Trophoblast cell (in vitro differentiated cells and primary cell): ENCODE results near the gene NTM.

Source experiments
- DNase-seq, 2 donors: peaks; one replicate each; pipeline ENCODE4 v3.0.0-alpha.2; 2016
- H2AFZ ChIP-seq: 2 replicates; pipeline ENCODE4 v1.6.1; 2013; ENCODE audit warnings: low read length, moderate library complexity, mild to moderate bottlenecking; ENCODE audit not compliant: insufficient read depth, poor library complexity
- H2AK5ac ChIP-seq: 2 replicates; pipeline ENCODE4 v1.6.1; 2013; ENCODE audit warnings: mild to moderate bottlenecking, low read length
- H2BK120ac ChIP-seq: 2 replicates; pipeline ENCODE4 v1.6.1; 2013; ENCODE audit warnings: low read length, mild to moderate bottlenecking, moderate library complexity; ENCODE audit not compliant: insufficient read depth, poor library complexity
- H2BK12ac ChIP-seq: 2 replicates; pipeline ENCODE4 v1.6.1; 2013; ENCODE audit warnings: mild to moderate bottlenecking, low read length, moderate library complexity
- H2BK5ac ChIP-seq: 2 replicates; pipeline ENCODE4 v1.6.1; 2013; ENCODE audit warnings: low read length, low read depth, moderate library complexity, mild to moderate bottlenecking; ENCODE audit not compliant: poor library complexity
- H3K14ac ChIP-seq: 2 replicates; pipeline ENCODE4 v1.6.1; 2013; ENCODE audit warnings: mild to moderate bottlenecking, low read length
- H3K18ac ChIP-seq: 2 replicates; pipeline ENCODE4 v1.6.1; 2013; ENCODE audit warnings: mild to moderate bottlenecking, low read length
- H3K23ac ChIP-seq: 2 replicates; pipeline ENCODE4 v1.6.1; 2013; ENCODE audit warnings: low read length
- H3K27ac ChIP-seq: 2 replicates; pipeline ENCODE4 v1.5.1; 2013; ENCODE audit warnings: low read depth, mild to moderate bottlenecking, inconsistent platforms, low read length, moderate library complexity
- H3K27me3 ChIP-seq: 2 replicates; pipeline ENCODE4 v1.6.1; 2013; ENCODE audit warnings: inconsistent platforms, mild to moderate bottlenecking, low read length, moderate library complexity; ENCODE audit not compliant: insufficient read depth
- H3K36me3 ChIP-seq, 2 experiments: 1 replicate in 1 of 2; 2 replicates in 1 of 2; pipeline ENCODE4 v1.6.1; 2013; ENCODE audit warnings: low read length in 2 of 2, mild to moderate bottlenecking in 2 of 2, moderate library complexity in 1 of 2; ENCODE audit not compliant: insufficient read depth in 2 of 2, control insufficient read depth in 1 of 2
- H3K4ac ChIP-seq: 2 replicates; pipeline ENCODE4 v1.6.1; 2013; ENCODE audit warnings: low read depth, mild to moderate bottlenecking, low read length, moderate library complexity
- H3K4me1 ChIP-seq, 2 experiments: 1 replicate in 1 of 2; 2 replicates in 1 of 2; pipeline ENCODE4 v1.6.1; 2013; ENCODE audit warnings: low read length in 2 of 2, mild to moderate bottlenecking in 2 of 2, moderate library complexity in 1 of 2; ENCODE audit not compliant: insufficient read depth in 2 of 2, control insufficient read depth in 1 of 2
- H3K4me2 ChIP-seq: 2 replicates; pipeline ENCODE4 v1.6.1; 2013; ENCODE audit warnings: inconsistent platforms, mild to moderate bottlenecking, low read length, moderate library complexity
- H3K4me3 ChIP-seq: 2 replicates; pipeline ENCODE4 v1.5.1; 2013; ENCODE audit warnings: mild to moderate bottlenecking, low read depth, low read length, inconsistent platforms
- H3K79me1 ChIP-seq: one replicate; pipeline ENCODE4 v1.6.1; 2013; ENCODE audit warnings: low read length
- H3K79me2 ChIP-seq: 2 replicates; pipeline ENCODE4 v1.6.1; 2013; ENCODE audit warnings: low read length, mild to moderate bottlenecking; ENCODE audit not compliant: control insufficient read depth, insufficient read depth, poor library complexity
- H3K9ac ChIP-seq: 2 replicates; pipeline ENCODE4 v1.6.1; 2013; ENCODE audit warnings: mild to moderate bottlenecking, low read length
- H3K9me3 ChIP-seq: 2 replicates; pipeline ENCODE4 v1.6.1; 2013; ENCODE audit warnings: low read depth, mild to moderate bottlenecking, control low read depth, inconsistent platforms, low read length; ENCODE audit not compliant: insufficient read depth
- H4K12ac ChIP-seq: 2 replicates; pipeline ENCODE4 v1.6.1; 2013; ENCODE audit warnings: low read depth, mild to moderate bottlenecking, low read length, moderate library complexity
- H4K8ac ChIP-seq: 2 replicates; pipeline ENCODE4 v1.6.1; 2013; ENCODE audit warnings: low read depth, mild to moderate bottlenecking, low read length, moderate library complexity
- H4K91ac ChIP-seq: one replicate; pipeline ENCODE4 v1.6.1; 2013; ENCODE audit warnings: low read depth, mild to moderate bottlenecking, low read length, moderate library complexity
- WGBS: extraction: QIAGEN DNeasy Blood & Tissue Kit; methylation state at CpG from one replicate; pipeline ENCODE4 v1.1.7; 2013; ENCODE audit warnings: missing lambda C conversion rate; ENCODE audit not compliant: insufficient read length, insufficient coverage; ENCODE audit errors: extremely low coverage; 5-methylcytosine and 5-hydroxymethylcytosine counted together

Gene NTM

DNA sequence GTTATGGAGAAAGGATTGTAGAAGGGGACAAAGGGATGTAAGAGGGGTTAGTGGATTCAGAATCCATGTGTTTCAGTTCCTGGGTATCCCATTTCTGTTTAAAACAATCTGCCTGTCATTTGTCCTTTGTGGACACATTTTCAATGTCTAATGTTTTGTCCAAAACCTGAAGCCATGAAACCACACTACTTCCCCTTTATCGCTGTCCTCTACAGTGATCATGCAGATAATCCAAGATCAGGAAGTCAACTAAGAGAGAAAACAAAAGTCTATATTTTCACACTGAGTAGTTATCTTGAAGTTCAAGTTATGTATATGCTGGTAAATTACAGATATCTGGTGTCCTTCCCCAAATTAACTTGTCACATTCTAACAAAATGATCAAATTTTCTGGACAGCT lies 457.0 kb downstream of the NTM start:
- no CpG with 5 or more reads among the region's 1 CpG for WGBS

DNA sequence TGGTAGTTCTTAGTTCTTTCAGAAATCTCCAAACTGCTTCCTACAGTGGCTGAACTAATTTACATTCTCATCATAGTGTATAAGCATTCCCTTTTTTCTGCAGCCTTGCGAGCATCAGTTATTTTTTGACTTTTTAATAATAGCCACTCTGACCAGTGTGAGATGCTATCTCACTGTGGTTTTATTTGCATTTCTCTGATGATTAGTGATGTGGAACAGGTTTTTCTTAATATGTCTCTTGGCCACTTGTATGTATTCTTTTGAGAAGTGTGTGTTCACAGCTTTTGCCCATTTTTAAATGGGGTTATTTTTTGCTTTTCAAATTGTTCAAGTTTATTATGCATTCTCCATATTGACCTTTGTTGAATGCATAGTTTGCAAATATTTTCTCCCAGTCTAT lies 459.3 kb downstream of the NTM start:
- H4K8ac ChIP-seq = no peak overlapping the region
- H3K23ac ChIP-seq = no peak overlapping the region
- no peaks in the 10 kb centered on the region for H3K79me1 ChIP-seq
- no peaks in the 10 kb centered on the region for H3K27me3 ChIP-seq
- H3K4me3 ChIP-seq = no peak overlapping the region
- H3K9ac ChIP-seq = no peak overlapping the region
- no peak overlapping the region for H4K91ac ChIP-seq
- no peaks in the 10 kb centered on the region for H3K36me3 ChIP-seq
- H3K14ac ChIP-seq = no peak overlapping the region
- DNase-seq = no peak
- no peak overlapping the region for H3K18ac ChIP-seq
- H3K79me2 ChIP-seq = no peaks in the 10 kb centered on the region
- H2BK120ac ChIP-seq = no peak overlapping the region
- H3K4me1 ChIP-seq = no peaks in the 10 kb centered on the region
- no peak overlapping the region for H2BK12ac ChIP-seq
- H3K27ac ChIP-seq = no peak overlapping the region
- no peak overlapping the region for H4K12ac ChIP-seq
- WGBS = no CpG with 5 or more reads among the region's 1 CpG
- no peak overlapping the region for H3K4me2 ChIP-seq
- H3K4ac ChIP-seq = no peak overlapping the region
- no peaks in the 10 kb centered on the region for H3K9me3 ChIP-seq
- no peak overlapping the region for H2BK5ac ChIP-seq
- no peak overlapping the region for H2AK5ac ChIP-seq
- H2AFZ ChIP-seq = no peak overlapping the region

More for the DNA sequence above, 457.0 kb downstream of the NTM start:
- Histone ChIP-seq H3K4me3 (no peak overlapping the region), H4K91ac (no peak overlapping the region), H2AFZ (no peak overlapping the region), H3K14ac (no peak overlapping the region), H3K27me3 (no peaks in the 10 kb centered on the region), H3K4me1 (no peaks in the 10 kb centered on the region), H4K12ac (no peak overlapping the region), H2AK5ac (no peak overlapping the region), H3K4me2 (no peak overlapping the region), H3K36me3 (no peaks in the 10 kb centered on the region), H3K27ac (no peak overlapping the region), H2BK5ac (no peak overlapping the region), H3K4ac (no peak overlapping the region), H3K79me1 (no peaks in the 10 kb centered on the region), H3K18ac (no peak overlapping the region), H3K9ac (no peak overlapping the region), H2BK120ac (no peak overlapping the region), H3K79me2 (no peaks in the 10 kb centered on the region), H2BK12ac (no peak overlapping the region), H3K23ac (no peak overlapping the region), H3K9me3 (no peaks in the 10 kb centered on the region), H4K8ac (no peak overlapping the region)
- DNase-seq = no peak

DNA sequence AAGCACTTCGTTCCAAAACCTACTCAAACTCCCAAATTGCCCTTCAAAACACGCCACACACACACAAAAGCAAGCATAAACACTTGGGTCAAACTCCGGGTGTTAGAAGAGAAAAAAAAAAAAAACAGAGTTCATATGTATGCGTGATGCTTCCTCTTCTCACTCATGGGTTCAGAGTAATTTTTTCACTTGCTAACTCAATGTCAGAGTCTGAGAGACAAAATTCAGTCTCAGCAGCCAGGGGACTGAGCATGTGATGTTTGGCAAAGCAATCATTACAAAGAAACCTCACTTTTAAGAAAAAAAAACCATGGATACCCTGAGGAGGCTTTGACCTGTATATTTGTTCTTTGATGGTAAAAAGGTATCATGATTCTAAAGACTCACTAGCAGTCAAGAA lies 461.7 kb downstream of the NTM start:
- no peak overlapping the region for H3K23ac ChIP-seq
- DNase-seq = no peak
- H2BK12ac ChIP-seq = no peak overlapping the region
- H4K91ac ChIP-seq = no peak overlapping the region
- no peak overlapping the region for H3K9ac ChIP-seq
- no peaks in the 10 kb centered on the region for H3K79me2 ChIP-seq
- no peaks in the 10 kb centered on the region for H3K27me3 ChIP-seq
- no peak overlapping the region for H4K8ac ChIP-seq
- no peak overlapping the region for H4K12ac ChIP-seq
- no peak overlapping the region for H2AFZ ChIP-seq
- no peak overlapping the region for H3K18ac ChIP-seq
- H3K4me1 ChIP-seq = no peaks in the 10 kb centered on the region
- no peaks in the 10 kb centered on the region for H3K79me1 ChIP-seq
- no peak overlapping the region for H3K4ac ChIP-seq
- H2BK120ac ChIP-seq = no peak overlapping the region
- H3K4me3 ChIP-seq = no peak overlapping the region
- no peak overlapping the region for H2BK5ac ChIP-seq
- H3K4me2 ChIP-seq = no peak overlapping the region
- no peaks in the 10 kb centered on the region for H3K9me3 ChIP-seq
- WGBS = no CpG with 5 or more reads among the region's 4 CpGs
- H2AK5ac ChIP-seq = no peak overlapping the region
- H3K36me3 ChIP-seq = no peaks in the 10 kb centered on the region
- no peak overlapping the region for H3K14ac ChIP-seq
- H3K27ac ChIP-seq = no peak overlapping the region

DNA sequence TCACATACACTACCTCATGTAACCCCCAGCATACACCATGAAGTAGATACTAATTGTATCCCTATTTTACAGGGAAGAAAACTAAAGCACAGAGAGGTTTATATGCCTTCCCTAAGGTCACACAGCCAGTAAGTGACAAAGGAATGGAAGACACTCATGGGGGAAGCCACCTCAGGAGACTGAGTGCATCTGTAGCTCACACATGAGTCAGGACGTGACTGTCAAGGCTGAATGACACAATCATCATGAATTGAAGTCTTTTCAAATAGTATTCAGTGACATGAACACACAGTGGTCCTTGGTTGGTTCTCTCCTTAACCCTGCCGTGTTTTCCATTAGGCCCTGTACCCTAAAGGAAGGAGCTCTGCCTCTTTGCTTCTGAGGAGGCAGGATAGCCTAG lies 463.0 kb downstream of the NTM start:
- H3K4me1 ChIP-seq = no peaks in the 10 kb centered on the region
- no peaks in the 10 kb centered on the region for H3K27me3 ChIP-seq
- no peak overlapping the region for H3K9ac ChIP-seq
- no peaks in the 10 kb centered on the region for H3K79me2 ChIP-seq
- H3K9me3 ChIP-seq = no peaks in the 10 kb centered on the region
- H3K4me3 ChIP-seq = no peak overlapping the region
- no peak overlapping the region for H4K12ac ChIP-seq
- no peak overlapping the region for H2BK12ac ChIP-seq
- H2AFZ ChIP-seq = no peak overlapping the region
- H4K91ac ChIP-seq = no peak overlapping the region
- H2BK120ac ChIP-seq = no peak overlapping the region
- H2BK5ac ChIP-seq = no peak overlapping the region
- no peaks in the 10 kb centered on the region for H3K79me1 ChIP-seq
- no peak overlapping the region for H3K18ac ChIP-seq
- no peak overlapping the region for H4K8ac ChIP-seq
- no peak for DNase-seq
- no CpG with 5 or more reads among the region's 2 CpGs for WGBS
- H2AK5ac ChIP-seq = no peak overlapping the region
- H3K36me3 ChIP-seq = no peaks in the 10 kb centered on the region
- no peak overlapping the region for H3K4ac ChIP-seq
- no peak overlapping the region for H3K4me2 ChIP-seq
- H3K23ac ChIP-seq = no peak overlapping the region
- no peak overlapping the region for H3K27ac ChIP-seq
- H3K14ac ChIP-seq = no peak overlapping the region
